Fibroblast of skin of left quadriceps (primary cell): ENCODE data around the gene PACSIN1.

ENCODE experiments used
- DNase-seq, 2 experiments: peaks; one replicate each; pipeline ENCODE4 v3.0.0-alpha.2; 2013; ENCODE audit warnings: low read depth in 2 of 2

The PACSIN1 gene

DNA sequence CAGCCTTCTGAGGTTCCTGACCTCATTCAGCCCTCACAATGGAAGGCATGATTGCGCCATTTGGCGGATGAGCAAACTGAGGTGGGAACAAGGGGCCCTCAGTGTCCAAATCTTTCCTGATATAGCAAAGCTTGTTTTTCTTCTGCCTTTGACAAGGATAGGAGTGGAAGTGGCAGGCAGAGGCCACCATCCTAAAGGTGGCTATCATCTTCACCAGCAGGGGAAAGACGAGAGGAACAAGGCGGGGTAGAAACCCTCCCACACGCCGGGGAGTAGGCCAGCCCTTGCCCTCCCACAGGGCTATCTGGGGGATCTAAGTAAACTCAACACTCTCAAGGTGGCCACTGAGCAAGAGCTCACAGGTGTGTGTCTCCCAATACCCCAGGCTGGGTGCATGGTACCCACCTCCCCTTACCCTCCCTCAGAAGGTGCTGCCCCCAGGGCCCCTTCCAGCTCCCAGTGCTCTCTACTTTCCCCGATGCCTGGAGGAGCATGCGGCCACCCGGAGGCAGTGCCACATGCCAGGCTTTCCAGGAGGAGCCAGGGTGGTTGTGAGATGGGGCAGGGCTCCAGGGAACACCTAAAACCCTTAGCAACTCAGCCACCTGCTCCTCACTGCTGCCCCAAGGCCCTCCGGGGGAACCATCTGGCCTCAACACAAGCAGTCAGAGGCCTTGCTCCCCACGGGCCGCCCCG, 79.0 kb downstream of the PACSIN1 start:
- no peak for DNase-seq

GRCh38 chr6:34546551-34547321, 80.9 kb downstream of the PACSIN1 start:
- no peak for DNase-seq

- no peak for DNase-seq
These were observed 82.1 kb downstream of the PACSIN1 start for GRCh38 chr6:34547701-34548644.

- DNase-seq, result no peak
These were observed 83.3 kb downstream of the PACSIN1 start for GRCh38 chr6:34549026-34549803.

- DNase-seq, result no peak
These were observed 83.9 kb downstream of the PACSIN1 start for GRCh38 chr6:34549804-34550202.

- no peak for DNase-seq
These were observed 85.8 kb downstream of the PACSIN1 start for GRCh38 chr6:34551720-34552119.

- DNase-seq, result no peak
These were observed 86.7 kb downstream of the PACSIN1 start for GRCh38 chr6:34552620-34553019.

- DNase-seq, result no peak
These were observed 87.3 kb downstream of the PACSIN1 start for GRCh38 chr6:34553146-34553545.

DNA sequence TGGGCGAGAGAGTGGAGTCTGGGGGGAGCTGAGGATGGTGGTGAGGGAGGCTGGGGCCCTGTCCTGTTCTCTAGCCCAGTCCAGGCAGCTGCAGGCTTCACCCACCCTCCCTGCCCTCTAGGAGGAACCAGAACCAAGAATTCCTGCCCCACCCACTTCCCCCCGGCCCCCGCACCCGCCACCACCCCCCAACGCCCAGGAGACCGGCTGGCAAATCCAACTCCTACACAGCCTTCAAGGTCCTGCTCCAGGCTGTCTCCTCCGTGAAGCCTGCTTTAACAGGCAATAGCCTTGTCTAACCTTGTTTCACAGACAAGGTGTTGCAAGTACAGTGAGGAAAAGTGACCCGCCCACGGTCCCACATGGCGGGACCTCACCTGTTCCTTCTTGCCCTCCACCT, 87.9 kb downstream of the PACSIN1 start:
- DNase-seq, result no peak

DNA sequence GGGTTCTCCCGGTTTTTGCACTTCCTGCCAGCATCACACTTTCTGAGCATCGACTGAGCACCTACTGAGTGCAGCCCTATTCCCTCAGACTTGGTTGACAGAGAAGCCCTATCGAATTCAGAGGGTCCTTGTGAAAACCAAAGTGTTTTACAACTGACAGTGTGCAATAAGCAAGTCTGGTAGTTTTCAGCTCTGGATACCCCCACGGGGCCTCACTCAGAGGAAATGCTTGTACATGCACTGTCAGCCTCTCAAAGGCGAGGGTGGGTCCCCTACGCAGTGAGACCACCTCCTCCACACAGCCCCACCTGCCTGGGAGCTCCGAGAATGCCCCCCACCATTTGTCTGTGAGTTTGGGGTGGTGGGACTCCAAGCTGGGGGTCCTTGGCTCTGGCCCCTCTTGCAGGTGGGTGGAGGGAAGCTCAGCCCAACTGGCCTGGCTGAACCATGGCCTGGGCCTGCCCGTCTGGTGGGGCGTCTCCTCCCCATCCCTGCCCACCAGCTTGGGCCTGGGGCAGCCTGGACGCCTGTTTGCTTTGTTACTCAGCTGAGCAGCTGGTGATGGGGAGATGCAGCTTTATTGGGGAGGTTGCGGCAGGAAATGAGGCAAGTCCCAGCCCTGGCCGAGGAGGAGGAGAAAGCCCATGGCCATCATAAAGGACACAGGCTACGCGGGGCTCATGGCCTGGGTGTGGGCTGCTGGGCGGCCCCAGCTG, 88.6 kb downstream of the PACSIN1 start:
- DNase-seq, result no peak

GRCh38 chr6:34555007-34555322, 89.1 kb downstream of the PACSIN1 start:
- no peak for DNase-seq

DNA sequence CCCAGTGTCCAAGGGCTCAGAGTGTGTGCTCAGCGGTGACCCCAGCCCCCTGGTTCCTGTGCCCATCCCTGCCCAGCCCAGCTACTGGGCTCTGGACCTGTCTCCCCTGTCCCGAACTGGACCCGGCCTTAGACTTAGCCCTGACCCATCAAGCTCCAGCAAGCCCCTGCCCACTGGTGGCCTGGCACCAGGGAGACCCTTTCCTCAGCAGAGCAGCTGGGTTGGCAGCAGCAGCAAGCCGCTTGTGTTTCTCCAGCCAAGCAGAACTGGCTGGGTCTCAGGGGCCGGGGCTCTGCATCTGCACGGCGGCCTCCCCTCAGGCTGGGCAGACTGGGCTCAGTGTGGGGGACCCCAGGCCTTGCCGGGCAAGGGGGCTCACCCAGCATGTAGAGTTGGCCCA, 89.5 kb downstream of the PACSIN1 start:
- DNase-seq, result no peak

GRCh38 chr6:34556031-34556471, 90.2 kb downstream of the PACSIN1 start, which contains the start of gene SPDEF:
Gene SPDEF (minus strand): TSS chr6:34556329. CDS start chr6:34544455, 11,874 bp downstream.
- no peak for DNase-seq

GRCh38 chr6:34556493-34556892, 90.6 kb downstream of the PACSIN1 start:
- DNase-seq, result no peak

GRCh38 chr6:34557228-34557627, 91.4 kb downstream of the PACSIN1 start:
- no peak for DNase-seq

DNA sequence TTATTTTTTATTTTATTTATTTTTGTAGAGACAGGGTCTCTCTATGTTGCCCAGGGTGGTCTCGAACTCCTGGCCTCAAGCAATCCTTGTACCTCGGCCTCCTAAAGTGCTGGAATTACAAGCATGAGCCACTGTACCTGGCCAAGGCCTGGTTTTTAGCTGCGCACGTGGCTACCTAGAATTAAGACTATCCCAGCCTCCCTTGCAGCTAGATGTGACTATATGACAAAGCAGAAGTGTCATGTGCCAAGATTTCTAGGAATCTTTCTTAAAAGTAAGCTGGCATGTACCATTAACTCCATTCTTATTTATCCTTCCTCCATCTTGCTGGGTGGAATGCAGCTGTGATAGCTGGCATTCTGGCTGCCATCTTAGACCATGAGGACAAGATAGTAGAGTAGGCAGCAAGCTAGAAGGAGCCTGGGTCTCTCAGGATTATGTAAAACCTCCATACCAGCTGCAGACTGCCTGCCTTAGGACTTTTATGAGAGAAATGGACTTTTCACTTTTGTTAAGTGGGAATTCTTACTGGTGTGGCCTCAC, 92.4 kb downstream of the PACSIN1 start:
- no peak for DNase-seq

- DNase-seq, result no peak
These were observed 93.9 kb downstream of the PACSIN1 start for GRCh38 chr6:34559651-34560365.

- DNase-seq, result no peak
These were observed 94.7 kb downstream of the PACSIN1 start for GRCh38 chr6:34560366-34561226.

GRCh38 chr6:34561227-34561530, 95.3 kb downstream of the PACSIN1 start:
- DNase-seq, result no peak
